Measurements from ENCODE around the gene ZNF23.

DNA sequence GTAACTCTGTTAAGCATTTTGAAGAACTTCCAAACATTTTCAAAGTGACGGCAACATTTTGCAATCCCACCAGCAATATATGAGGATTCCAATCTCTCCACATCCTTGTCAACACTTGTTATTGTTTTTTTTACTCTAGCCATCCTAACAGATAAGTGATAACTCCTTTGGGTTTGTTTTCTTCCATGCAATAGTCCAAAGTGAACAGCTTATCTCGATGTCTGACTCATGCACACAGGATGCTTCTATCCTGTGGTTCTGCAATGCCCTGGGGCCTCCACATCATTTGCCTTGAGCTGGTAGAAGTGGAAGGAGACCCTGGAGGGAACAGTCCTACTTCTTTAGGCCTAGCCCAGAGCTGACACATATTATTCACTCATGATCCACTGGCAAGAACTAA is 33.2 kb downstream of the ZNF23 start:
- TF ChIP-seq, protein P1, sequence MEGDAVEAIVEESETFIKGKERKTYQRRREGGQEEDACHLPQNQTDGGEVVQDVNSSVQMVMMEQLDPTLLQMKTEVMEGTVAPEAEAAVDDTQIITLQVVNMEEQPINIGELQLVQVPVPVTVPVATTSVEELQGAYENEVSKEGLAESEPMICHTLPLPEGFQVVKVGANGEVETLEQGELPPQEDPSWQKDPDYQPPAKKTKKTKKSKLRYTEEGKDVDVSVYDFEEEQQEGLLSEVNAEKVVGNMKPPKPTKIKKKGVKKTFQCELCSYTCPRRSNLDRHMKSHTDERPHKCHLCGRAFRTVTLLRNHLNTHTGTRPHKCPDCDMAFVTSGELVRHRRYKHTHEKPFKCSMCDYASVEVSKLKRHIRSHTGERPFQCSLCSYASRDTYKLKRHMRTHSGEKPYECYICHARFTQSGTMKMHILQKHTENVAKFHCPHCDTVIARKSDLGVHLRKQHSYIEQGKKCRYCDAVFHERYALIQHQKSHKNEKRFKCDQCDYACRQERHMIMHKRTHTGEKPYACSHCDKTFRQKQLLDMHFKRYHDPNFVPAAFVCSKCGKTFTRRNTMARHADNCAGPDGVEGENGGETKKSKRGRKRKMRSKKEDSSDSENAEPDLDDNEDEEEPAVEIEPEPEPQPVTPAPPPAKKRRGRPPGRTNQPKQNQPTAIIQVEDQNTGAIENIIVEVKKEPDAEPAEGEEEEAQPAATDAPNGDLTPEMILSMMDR (IDR thresholded peaks at IDR 0.05): no peak
- TF ChIP-seq POLR2A (IDR thresholded peaks at IDR 0.05): no peak
